ENCODE results near the gene PTEN.

Gene PTEN

GRCh38 chr10:87961314-87961713, 97.9 kb downstream of the PTEN start:
- in situ Hi-C loops (cut with MboI; ENCODE audit: low sequenced_read_pairs), result no loop called here

GRCh38 chr10:87966459-87966858, 103.0 kb downstream of the PTEN start:
- in situ Hi-C loops (cut with MboI; ENCODE audit: low sequenced_read_pairs), result no loop called here

GRCh38 chr10:87973635-87974034, 110.2 kb downstream of the PTEN start:
- in situ Hi-C loops (cut with MboI; ENCODE audit: low sequenced_read_pairs), result no loop called here

GRCh38 chr10:87974130-87974529, 110.7 kb downstream of the PTEN start:
- in situ Hi-C loops (cut with MboI; ENCODE audit: low sequenced_read_pairs), result no loop called here

- in situ Hi-C loops (cut with MboI; ENCODE audit: low sequenced_read_pairs), result no loop called here
Observed at GRCh38 chr10:87974769-87975168, 111.3 kb downstream of the PTEN start.

- in situ Hi-C loops (cut with MboI; ENCODE audit: low sequenced_read_pairs), result no loop called here
Observed at GRCh38 chr10:87976101-87976743, 112.8 kb downstream of the PTEN start.

GRCh38 chr10:87978166-87978565, 114.7 kb downstream of the PTEN start:
- in situ Hi-C loops (cut with MboI; ENCODE audit: low sequenced_read_pairs), result no loop called here

GRCh38 chr10:87979847-87980246, 116.4 kb downstream of the PTEN start:
- in situ Hi-C loops (cut with MboI; ENCODE audit: low sequenced_read_pairs), result no loop called here

- in situ Hi-C loops (cut with MboI; ENCODE audit: low sequenced_read_pairs), result no loop called here
Observed at GRCh38 chr10:87983716-87984115, 120.3 kb downstream of the PTEN start.

GRCh38 chr10:87987206-87987605, 123.8 kb downstream of the PTEN start:
- in situ Hi-C loops (cut with MboI; ENCODE audit: low sequenced_read_pairs), result no loop called here

GRCh38 chr10:87991946-87992345, 128.5 kb downstream of the PTEN start:
- in situ Hi-C loops (cut with MboI; ENCODE audit: low sequenced_read_pairs), result no loop called here

GRCh38 chr10:88004451-88004850, 141.0 kb downstream of the PTEN start:
- in situ Hi-C loops (cut with MboI; ENCODE audit: low sequenced_read_pairs), result no loop called here

- in situ Hi-C loops (cut with MboI; ENCODE audit: low sequenced_read_pairs), result no loop called here
Observed at GRCh38 chr10:88006261-88006660, 142.8 kb downstream of the PTEN start.

GRCh38 chr10:88008866-88009470, 145.5 kb downstream of the PTEN start:
- in situ Hi-C loops (cut with MboI; ENCODE audit: low sequenced_read_pairs), result no loop called here

GRCh38 chr10:88012641-88013040, 149.2 kb downstream of the PTEN start:
- in situ Hi-C loops (cut with MboI; ENCODE audit: low sequenced_read_pairs), result no loop called here

GRCh38 chr10:88017781-88018180, 154.4 kb downstream of the PTEN start:
- in situ Hi-C loops (cut with MboI; ENCODE audit: low sequenced_read_pairs), result no loop called here

GRCh38 chr10:88019753-88020152, 156.3 kb downstream of the PTEN start:
- in situ Hi-C loops (cut with MboI; ENCODE audit: low sequenced_read_pairs), result no loop called here

All from hTERT RPE-1 (cell line).